HG02884 (cell line): Measurements from ENCODE around the gene PER1.
A peak's percentile ranks its signal among the peaks of the same experiment; 100 is the strongest.
"Not testable (repeated sequence)": the region's sequence is repeated elsewhere in the genome, so short reads cannot be mapped to it uniquely, and the experiment has no call there.

ENCODE experiments used
- ATAC-seq: cut with Tn5 transposase; IDR thresholded peaks from one replicate; pipeline ENCODE4 v1.9.1; 2021; ENCODE audit warnings: mild to moderate bottlenecking, moderate library complexity; ENCODE audit not compliant: unreplicated experiment

The PER1 gene

DNA sequence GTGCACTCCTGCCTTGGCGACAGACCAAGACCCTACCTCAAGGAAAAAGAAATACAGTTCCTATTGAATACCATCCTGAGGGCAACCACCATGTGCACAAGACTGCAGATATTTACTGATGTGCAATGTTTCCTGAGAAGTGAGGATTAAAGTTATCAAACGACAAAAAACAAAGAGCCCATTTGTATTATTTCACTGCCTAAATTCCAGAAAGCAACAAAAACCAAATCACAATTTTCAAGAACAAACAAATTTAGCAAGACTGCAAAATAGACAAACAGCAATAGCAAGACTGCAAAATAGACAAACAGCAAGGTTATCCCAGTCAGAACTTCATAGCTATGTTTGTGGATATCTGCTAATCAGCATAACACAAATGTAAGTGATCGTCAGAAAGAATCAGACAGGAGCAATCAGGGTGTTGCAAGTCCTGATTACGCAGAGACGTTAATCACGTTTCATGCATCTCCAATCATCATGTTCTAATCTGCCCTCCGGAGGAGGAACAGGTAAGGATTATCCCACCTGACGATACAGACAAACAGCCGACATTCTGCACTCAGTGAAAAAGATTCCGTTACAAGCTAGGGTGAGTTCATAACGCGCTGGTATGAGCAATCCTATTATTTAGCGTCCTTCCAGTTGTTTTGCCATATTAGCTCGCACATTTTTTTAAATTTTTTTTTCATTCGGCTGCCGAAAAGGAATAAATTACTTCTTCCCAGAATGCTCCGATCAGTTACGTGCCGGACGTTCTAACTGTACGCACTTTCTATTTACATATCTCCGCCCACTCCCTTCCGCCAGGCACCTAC is 21.1 kb upstream of the PER1 start:
- ATAC-seq, result peak; percentile 65

GRCh38 chr17:8170186-8170585 is 18.0 kb upstream of the PER1 start:
- ATAC-seq, result not testable (repeated sequence)

DNA sequence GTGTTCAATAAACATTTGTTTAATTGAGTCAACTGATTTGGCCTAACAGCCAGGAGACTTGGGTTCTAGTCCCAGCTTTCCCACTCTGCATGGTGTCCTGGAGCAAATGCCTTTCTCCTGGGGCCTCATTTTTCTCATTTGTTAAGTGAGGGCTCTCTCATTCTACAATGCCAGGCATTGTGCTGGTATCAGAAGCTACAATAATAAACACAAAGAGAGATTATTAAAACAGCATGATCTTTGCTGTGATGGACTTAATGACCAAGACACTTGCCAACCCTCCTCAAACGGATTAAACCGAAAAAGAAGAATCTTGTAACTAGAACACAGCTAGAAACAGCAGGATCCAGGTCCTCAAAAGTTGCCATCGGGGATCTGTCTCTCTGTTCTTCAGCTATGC is 15.3 kb upstream of the PER1 start:
- ATAC-seq, result no peak

DNA sequence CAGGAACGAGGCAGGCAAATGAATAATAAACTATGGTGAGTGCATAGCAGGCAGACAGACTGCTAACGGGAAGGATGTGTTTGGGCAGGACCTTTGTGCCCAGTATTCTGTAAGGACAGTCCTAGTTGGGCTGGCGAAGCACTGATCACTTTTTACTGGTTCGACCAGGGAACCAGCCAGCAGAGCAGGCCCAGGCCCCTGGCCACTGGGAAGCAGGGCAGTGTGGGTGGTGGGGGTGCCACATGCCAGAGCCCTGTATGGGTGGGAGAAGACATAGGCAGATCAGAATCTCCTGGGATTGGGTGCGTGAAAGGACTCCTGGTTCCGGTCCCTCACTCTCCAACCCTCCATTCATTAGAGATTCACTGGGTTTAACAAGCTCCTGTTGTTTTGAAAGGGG is 14.5 kb upstream of the PER1 start:
- no peak for ATAC-seq

- ATAC-seq, result no peak
These were observed 12.6 kb upstream of the PER1 start for GRCh38 chr17:8164815-8165131.

GRCh38 chr17:8163978-8164814 is 12.0 kb upstream of the PER1 start:
- ATAC-seq, result no peak

- no peak for ATAC-seq
These were observed 11.1 kb upstream of the PER1 start for GRCh38 chr17:8162997-8163977.

DNA sequence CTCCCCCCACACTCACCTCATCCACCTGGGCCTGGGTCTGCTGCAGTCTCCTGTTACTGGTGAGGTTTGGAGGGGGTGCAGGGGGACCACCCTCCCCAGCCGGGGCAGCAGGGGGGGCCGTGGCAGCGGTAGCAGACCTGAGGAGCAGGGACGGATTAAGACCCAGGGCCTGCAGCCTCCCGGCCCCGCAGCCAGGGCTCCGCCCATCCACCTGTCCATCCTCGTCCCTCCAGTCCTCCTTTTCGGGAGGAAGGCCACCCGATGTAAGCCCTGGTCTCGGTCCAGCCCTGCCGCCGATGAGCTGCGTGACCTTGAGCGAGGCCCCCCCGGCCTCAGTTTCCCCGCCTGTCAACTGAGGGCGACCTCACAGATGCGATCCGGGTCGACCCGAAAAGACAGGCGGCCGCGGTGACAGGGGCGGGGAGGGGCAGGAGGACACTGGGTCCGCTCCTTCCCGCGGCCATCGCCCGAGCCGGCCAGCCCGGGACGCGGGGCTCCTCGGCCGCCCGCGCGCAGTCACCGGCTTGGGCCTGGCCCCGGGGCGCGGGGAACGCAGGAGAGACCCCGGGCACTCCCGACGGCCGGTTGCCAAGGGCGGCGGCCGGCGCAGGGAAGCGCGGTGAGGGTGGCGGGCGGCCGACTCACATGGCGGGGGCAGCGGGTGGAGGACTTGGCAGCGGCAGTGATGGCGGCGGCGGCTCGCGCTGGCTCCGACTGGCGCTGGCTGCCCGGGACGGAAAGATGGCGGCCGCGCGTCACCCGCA is 10.2 kb upstream of the PER1 start, which contains the start of gene VAMP2:
VAMP2 (minus strand) TSS at position 716 of the 764 bp plus-strand sequence; CDS start at position 647, 69 bp downstream.
- ATAC-seq, result no peak

- no peak for ATAC-seq
These were observed 9.4 kb upstream of the PER1 start for GRCh38 chr17:8161289-8162232.

DNA sequence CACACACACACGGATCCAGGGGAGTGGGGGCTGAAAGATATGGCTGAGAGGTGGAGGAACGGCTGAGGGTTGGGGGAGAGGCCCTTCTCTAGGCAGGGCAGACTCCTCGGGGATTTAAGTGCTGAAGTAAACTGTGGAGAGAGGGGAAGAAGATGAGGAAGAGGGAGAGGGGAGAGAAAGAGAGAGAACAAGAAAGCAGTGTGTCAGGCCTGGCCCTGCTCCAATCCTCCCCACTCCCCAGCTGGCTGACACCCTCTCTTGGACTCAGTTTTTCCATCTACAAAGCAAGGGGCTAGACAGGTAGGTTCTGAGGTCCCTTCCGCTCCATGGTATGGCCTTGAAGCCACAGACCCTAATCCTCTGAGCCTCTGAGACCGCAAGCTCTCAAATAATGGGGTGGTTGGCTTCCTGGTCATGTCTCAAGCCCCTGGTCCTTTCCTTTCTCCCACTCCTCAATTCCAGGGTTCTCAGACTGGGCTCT is 8.6 kb upstream of the PER1 start:
- ATAC-seq, result no peak

DNA sequence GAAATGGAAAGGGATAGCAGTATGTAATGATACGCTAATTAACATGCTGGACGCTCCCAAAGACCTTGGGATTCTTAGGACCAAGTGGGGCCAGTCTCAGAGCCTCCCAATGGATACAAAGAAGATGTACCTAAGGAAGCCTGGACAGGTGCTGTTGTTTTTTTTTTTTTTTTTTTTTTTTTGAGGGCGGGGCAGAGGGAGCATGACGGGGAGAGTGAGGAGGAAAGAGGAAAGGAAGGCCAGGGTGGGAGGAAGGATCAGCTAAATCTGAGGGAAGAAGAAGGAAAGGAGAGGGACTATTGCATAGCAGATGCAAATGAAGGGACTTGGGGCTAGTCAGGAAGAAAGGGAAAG is 8.0 kb upstream of the PER1 start:
- no peak for ATAC-seq

DNA sequence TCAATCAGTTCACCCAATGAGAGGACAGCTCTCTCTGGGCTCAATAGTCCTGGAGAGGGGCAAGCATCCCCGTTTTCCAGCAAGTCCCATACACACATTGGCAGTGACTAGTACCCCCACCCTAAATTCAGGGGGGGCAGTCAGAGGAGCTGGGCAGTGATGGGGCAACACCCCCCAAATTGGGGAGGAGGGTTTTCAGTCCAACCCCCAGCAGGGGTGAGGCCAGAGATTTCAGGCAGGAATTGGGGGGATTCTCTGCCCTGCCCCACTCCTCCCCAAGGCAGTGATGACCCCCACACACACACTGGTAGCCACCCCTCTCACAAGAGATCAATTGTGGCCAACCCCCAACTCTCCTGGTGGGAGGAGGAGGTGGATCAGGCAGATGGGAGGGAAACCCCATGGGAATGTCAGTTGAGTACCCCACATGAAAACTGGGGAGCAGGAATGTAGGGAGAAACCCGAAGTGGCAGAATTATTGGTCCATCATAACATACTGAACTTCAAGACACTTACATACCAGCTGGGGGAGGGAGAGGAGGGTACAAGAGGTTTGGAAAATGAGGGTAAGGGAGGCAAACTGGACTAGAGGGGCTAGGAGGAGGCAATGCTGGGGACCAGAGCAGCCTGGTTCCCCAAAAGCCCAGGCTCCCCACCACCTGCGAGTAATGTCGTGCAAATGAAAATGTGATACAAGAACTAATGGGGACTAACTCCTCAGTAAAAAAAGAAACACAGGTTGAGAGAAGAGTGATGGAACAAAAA is 7.4 kb upstream of the PER1 start:
- ATAC-seq, result no peak

DNA sequence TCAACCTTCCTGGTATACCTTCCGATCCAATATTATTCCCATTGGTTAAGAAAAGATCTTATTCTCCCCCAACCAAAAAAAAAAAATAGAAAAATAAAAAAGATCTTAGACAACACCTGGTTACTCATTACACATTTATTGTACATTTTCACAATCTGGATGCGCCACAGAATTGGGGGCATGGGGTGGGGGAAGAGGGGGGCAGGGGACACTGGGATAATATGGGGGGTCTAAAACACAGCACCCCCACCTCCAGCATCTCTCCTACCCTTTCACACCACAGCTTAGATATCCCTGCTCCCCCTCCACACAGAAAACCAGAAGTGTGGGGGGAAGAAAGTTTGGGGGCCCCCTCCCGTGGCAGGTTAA is 6.8 kb upstream of the PER1 start:
- no peak for ATAC-seq

- ATAC-seq, result no peak
These were observed 6.2 kb upstream of the PER1 start for GRCh38 chr17:8158267-8159031.

DNA sequence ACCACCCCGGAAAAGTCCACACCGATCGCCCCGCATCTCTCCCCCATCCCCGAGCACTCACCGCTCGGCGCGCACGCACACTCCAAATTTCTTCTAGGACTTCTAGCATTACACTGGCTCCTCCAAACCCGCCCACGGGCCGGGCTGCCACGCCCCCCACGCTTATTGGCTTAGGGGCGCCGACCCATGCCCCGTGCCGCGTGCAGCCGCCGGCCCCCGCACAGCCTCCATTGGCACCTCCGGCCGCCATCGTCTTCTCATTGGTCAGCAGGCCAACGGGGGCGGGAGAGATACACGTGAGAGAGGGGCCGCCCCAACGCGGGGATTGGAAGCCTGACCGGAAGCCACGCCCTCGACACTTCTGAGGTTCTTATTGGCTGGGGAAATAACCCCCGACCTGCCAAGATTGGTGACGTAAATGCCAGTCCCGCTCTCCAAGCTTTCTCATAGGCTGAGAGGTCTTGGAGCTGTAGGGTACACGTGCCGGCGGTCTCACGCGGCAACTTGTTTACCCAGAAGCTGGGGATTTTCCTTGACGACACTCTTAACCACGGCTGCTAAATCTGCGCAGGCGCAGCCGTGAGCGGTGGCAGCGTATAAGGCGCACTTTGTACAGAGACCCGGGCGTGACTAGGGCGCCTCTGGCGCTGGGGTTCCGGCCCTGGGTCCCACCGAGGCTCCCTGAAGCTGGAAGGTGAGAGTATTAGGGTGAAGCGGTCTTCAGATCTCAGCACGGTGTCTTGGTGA is 4.2 kb upstream of the PER1 start:
- peak; percentile 68 for ATAC-seq

GRCh38 chr17:8155996-8156245 is 3.7 kb upstream of the PER1 start:
- ATAC-seq, result no peak
